ENCODE measurements around the gene HIPK2.
A peak's percentile ranks its signal among the peaks of the same experiment; 100 is the strongest.

Gene HIPK2

GRCh38 chr7:139696552-139696951 is 81.2 kb downstream of the HIPK2 start:
- DNase-seq (ENCODE audit: low read depth): no peak

- no peak for DNase-seq (ENCODE audit: low read depth)
Observed at GRCh38 chr7:139695588-139695987, 82.2 kb downstream of the HIPK2 start.

- no peak for DNase-seq (ENCODE audit: low read depth)
Observed at GRCh38 chr7:139695051-139695450, 82.7 kb downstream of the HIPK2 start.

GRCh38 chr7:139694389-139694676 is 83.5 kb downstream of the HIPK2 start:
- DNase-seq (ENCODE audit: low read depth): no peak

- DNase-seq (ENCODE audit: low read depth): no peak
Observed at GRCh38 chr7:139693651-139694388, 84.0 kb downstream of the HIPK2 start.

- no peak for DNase-seq (ENCODE audit: low read depth)
Observed at GRCh38 chr7:139692723-139693122, 85.1 kb downstream of the HIPK2 start.

- no peak for DNase-seq (ENCODE audit: low read depth)
Observed at GRCh38 chr7:139691253-139691781, 86.5 kb downstream of the HIPK2 start.

- DNase-seq (ENCODE audit: low read depth): peak; percentile 53
Observed at GRCh38 chr7:139687980-139688632, 89.7 kb downstream of the HIPK2 start.

GRCh38 chr7:139687211-139687954 is 90.4 kb downstream of the HIPK2 start:
- no peak for DNase-seq (ENCODE audit: low read depth)

- DNase-seq (ENCODE audit: low read depth): peak; percentile 63
Observed at GRCh38 chr7:139683137-139683921, 94.5 kb downstream of the HIPK2 start.

GRCh38 chr7:139682136-139683013 is 95.4 kb downstream of the HIPK2 start:
- peak; percentile 93 for DNase-seq (ENCODE audit: low read depth)

GRCh38 chr7:139681812-139682135 is 96.0 kb downstream of the HIPK2 start:
- no peak for DNase-seq (ENCODE audit: low read depth)

GRCh38 chr7:139681463-139681755 is 96.4 kb downstream of the HIPK2 start:
- no peak for DNase-seq (ENCODE audit: low read depth)

- DNase-seq (ENCODE audit: low read depth): peak; percentile 99
Observed at GRCh38 chr7:139680676-139681462, 96.9 kb downstream of the HIPK2 start.

GRCh38 chr7:139679731-139680594 is 97.8 kb downstream of the HIPK2 start:
- DNase-seq (ENCODE audit: low read depth): peak; percentile 54

- no peak for DNase-seq (ENCODE audit: low read depth)
Observed at GRCh38 chr7:139676390-139676789, 101.4 kb downstream of the HIPK2 start.

- DNase-seq (ENCODE audit: low read depth): no peak
Observed at GRCh38 chr7:139675127-139676125, 102.4 kb downstream of the HIPK2 start.

- DNase-seq (ENCODE audit: low read depth): no peak
Observed at GRCh38 chr7:139674752-139675126, 103.1 kb downstream of the HIPK2 start.

All from ELR (cell line).